HG03135 (cell line): ENCODE data around the gene ZBTB20.

Experiments
- ATAC-seq: cut with Tn5 transposase; IDR thresholded peaks from one replicate; pipeline ENCODE4 v1.9.1; 2021; ENCODE audit warnings: mild to moderate bottlenecking, moderate library complexity; ENCODE audit not compliant: unreplicated experiment

The ZBTB20 gene

DNA sequence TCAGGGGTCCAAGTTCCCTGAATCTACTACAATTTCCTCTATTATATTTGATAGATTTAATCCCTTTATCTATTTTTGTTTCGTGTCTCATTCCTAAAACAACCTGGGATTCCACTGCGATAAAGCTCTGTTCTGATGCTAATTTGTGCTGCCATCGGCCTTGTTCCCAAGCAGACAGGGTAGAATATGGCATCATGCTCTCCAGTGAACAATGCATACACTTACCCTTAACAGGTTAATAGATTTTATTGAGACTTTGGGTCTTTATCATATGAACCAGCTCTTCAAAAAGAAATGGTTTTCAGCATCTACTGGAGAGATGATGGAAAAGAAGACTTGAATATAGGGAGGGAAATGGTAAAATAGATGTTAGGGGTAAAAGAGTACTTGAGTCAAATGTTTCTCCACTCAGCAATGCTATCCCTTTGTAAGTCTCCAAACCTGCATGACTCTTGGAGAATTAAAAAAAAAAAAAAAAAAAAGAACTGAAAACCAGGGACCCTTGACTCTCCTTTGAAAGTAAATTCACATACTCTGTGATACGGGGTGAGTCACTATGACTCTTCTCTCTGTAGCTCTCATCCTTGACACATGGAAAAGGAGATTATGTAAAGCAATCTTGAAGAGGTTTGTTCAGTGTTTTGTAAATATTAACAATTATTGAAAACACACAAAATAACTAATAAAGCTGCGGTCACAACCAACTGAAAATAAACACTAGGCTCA lies 268.8 kb downstream of the ZBTB20 start:
- no peak for ATAC-seq

DNA sequence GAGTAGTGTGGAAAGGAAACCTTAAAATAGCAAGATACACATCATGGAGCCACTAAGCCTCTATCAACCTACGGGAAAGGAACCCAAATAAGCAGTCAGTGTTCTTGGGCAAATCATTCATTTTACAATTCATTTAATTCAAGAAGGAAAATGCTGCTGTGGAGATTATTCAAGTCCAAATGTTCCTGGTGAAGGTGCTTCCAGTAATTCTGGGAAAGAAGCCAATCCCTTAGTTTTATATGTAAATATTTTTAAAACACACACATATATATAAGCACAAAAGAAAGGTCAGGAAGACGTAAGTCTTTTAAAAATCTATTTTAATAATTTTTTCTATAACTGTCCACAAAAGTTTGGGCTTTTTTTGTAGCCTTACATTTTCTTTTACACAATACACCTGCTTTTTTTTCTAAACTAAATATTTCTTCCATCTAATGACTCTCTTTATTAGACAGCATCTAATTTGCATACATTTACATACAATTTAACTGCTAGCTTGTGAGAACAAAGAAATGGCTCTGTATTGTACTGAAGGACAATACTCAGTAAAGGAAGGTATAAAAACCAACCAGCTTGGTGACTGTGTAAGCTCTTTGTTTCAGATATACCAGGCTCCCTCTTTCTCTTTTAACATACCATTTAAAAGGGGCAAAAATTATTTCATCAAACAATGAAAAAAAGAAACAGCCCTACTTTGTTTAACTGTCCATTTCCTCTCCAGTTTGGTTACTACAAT lies 269.5 kb downstream of the ZBTB20 start:
- ATAC-seq: no peak

DNA sequence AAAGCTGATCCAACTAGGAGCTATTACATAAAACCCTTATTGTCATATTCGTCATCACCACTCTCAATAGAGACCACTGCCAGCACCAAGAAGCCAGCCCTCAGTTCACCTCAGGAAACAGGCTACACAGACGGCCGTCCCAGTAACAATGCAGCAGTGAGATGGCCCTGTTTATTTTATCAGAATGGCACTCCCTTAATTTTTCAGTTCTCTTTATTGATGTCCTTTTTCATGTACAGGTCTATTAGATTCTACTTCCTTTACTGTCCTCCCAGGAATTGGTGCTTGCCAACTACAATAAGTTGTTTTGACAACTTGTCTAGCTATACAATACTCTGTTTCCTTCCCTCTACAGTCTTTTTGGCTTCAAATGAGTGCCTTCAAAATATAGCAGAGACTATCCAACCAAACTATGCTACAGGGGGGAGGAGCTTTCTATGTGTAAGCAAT lies 272.5 kb downstream of the ZBTB20 start:
- no peak for ATAC-seq

DNA sequence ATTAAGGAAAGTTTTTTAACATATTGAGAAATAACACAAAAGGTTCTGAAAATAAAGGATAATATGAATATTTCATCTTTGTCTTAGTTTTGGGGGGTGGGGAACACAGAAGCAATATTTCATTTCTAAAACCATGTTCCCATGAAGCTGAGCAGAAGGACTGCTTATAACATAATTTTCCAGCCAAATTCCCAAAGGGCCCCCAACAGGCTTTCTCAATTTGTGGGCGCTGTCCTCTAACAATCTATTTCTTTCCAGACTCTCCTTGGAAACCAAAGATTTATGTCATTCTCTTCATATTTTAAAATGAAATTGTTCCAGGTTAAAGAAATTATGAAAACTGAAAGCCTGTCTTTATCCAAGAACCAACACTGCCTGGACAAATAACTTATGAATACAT lies 273.5 kb downstream of the ZBTB20 start:
- ATAC-seq: no peak

DNA sequence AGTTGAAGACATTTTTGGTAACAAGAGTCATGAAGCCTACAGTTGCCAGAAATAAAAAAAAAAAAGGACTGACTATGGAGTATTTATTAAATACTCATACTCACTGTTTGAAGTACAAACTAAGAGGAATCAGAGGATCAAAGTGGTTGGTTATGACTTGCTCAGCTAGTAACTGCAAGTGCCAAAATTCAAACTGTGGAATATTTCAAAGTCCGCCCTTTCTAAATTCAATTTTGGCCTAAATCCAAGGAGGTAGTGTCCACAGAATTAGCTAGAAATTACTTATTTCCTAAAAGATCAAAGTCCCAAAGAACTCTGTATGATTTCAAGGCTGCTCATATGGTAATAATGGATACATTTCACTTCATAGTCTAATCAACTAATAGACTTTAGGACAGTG lies 274.5 kb downstream of the ZBTB20 start:
- no peak for ATAC-seq

DNA sequence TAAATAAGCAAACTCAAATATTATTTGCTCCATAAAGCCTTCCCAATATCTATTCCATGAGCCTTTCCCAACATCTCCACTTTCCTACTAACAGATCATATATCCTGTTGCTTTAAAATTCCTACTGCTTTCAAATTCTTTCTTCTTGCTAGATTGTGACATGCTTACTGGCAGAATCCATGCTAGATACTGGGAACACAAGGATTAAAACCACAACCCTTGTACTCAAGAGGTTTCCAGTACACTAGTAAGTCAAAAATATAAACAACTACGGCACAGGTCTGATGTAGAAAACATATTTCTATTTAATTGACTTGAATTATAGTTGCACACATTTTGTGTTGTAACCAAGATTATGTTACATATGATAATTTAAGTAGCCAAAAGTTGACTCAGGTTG lies 275.0 kb downstream of the ZBTB20 start:
- ATAC-seq: no peak

DNA sequence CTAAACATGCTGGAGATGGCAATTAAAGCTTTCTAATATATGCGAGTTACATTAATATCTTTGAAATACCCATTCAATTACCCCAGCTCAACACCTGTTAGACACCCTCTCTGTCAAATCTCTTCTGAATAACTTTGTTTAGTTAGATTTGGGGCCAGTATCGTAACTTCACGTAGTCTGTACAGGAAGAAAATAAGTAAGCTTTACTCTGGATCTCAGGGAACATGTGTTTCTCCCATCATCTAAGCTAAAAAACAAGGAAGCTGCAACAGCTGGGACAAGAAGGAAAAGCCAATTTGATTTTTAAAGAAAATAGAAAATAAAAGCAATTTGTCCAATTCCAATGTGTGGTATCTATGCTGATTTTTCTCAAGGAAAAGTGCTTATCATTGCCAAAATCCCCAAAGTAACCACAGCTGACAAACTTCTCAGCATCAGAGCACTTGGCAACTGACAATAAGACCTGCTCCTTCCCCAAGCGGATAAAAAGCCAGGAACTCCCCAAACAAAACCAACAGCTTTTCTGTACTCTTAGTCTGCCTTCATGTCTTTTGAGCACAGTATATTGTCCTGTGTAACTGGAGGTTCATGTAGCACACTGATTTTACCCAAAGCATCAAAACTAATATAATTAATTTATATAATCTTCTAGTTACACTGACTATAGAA lies 279.1 kb downstream of the ZBTB20 start:
- no peak for ATAC-seq

DNA sequence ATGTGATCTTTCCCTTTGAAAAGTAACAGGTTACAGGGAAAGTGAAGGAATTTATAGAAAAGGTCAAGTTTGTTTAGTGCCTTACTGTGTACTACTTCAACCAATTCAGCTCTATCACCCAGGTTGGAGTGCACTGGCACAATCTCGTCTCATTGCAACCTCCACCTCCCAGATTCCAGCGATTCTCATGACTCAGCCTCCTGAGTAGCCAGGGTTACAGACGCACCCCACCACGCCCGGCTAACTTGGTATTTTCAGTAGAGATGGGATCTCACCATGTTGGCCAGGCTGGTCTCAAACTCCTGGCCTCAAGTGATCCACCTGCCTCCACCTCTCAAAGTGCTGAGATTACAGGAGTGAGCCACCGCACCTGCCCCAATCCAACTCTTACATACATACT lies 279.7 kb downstream of the ZBTB20 start:
- no peak for ATAC-seq

DNA sequence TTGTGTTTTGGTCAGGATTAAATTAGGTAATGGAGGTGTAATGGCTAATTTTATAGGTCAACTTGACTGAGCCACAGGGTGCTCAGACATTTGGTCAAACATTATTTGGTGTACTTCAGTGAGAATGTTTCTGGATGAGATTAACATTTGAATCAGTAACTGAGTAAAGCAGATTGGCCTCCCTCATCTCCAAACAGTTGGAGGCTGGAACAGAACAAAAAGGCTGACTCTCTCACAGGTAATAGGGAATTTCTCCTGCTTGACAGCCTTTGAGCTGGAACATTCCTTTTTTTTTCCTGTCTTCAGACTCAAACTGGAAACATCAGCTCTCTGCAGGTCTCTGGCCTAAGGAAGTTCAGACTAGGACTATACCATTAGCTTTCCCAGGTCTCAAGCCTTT lies 280.7 kb downstream of the ZBTB20 start:
- ATAC-seq: no peak

DNA sequence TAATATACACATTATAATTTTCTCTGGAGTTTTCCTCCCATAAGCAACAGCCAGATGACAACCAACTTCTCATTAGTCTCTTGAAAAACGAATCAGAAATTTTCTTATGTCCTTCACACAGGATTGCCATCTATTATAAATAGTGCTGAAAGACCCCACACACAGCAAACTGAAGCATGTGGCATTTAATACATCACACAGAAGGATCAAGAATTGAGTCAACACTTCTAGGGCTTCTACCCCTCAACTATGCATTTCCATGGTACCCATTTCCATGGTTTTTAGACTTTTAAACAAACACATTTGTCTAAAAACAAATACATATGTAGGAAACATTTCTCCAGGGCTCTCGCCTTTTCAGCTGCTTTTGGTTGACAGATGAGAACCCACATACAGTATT lies 282.1 kb downstream of the ZBTB20 start:
- no peak for ATAC-seq

DNA sequence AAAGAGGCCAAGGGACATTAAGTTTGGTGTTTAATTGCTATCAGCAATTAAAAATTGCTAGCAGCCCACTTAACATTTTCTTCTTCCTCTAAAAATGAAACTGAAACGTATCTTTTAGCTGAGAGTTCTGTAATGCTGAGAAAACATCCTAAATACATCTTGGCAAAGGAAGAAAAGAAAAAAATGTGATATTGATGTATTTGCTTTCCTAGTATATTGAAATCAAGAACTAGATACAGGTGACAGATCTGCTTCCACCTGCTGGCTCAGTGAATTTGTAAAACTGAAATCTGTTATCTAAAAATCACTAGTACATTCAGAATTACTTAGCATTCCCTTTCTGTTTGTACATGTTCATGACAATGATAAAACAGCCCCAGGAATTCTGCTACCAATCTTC lies 283.2 kb downstream of the ZBTB20 start:
- ATAC-seq: no peak

DNA sequence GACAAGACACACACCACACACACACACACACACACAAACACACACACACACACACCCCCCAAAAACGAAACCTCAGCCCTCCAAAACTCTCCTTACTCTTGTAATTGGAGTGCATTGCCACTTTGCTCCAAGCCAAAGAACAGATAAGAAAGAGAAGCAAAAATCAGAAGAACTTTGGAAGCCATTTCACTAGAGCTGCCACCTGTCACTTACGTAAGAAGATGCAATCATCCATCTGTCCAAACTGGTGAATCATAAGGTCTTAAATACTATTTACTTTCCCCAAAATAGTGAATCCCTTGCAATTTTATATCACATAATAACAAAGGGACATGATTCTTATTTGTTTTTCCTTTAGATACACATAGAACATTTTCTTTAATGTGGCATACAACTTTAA lies 285.4 kb downstream of the ZBTB20 start:
- ATAC-seq: no peak

DNA sequence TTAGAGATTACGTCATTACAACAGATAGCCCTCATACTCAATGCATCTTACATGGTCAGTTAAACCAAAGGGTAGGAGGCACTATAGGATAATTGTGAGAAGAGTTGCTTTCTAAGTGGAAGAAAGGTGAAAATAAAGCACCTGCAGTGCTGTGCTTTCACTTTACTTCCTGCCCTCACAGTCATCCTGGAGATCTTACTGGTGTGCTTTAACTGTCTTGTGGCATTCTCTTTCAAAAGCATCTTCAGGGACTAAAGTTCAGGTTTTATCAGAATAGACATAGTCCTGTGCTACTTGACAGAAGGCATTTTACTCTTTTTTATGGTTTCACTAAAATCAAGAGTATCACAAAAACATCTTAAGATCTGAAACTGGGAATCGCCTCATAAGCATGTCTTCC lies 286.6 kb downstream of the ZBTB20 start:
- ATAC-seq: no peak

DNA sequence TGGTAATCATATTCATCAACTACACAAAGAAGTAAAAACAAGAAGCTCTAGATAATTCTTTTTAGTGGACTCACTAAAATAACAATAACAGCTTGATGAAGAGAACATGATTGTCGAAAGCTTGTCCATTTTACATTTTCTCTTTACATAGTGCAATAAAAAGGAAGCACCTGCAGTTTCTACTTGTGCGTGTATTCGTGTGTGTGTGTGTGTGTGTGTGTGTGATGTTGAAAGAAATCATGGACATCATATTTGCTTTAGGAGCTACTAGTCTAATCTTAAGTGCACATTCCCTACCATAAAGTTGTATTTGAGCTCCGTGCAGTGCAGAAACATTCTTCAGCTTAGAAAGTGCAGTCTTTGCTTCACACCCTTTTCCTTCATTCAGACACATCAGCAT lies 288.8 kb downstream of the ZBTB20 start:
- no peak for ATAC-seq

DNA sequence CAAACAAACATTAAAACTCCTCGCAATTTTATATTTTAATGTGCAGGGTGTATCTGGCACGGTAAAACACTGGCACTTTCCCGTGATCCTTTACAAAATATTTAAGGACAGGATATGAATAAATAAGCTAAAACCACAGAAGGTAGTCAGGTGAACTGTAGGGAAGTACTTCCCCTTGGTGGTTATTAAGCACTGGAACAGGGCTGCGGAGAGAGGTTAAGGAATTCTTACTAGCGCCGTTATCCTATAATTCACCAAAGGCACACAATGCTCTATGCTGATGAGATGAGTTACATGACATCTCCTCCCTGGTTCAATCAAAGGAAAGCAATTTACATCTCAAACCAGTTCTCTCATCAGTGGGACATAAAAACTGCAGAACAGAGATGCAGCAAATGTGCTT lies 289.8 kb downstream of the ZBTB20 start:
- ATAC-seq: no peak

DNA sequence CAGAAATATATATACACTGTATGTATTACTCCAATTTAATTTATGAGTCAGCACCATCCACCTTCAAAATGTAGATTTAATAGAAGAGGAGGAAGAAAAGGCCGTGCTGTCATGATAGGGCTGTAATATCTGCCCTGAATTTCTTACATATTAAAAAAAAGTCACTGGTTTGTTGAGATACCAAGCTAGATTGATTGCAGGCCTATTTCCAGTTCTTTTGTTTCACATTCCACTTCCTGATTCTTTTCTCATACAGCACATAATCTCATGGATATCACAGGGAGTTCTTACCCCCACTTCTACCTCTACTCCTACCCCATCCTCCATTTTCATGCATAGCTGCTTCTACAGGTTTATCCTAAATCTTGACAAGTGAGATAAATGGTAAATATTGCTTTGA lies 290.3 kb downstream of the ZBTB20 start:
- ATAC-seq: no peak

DNA sequence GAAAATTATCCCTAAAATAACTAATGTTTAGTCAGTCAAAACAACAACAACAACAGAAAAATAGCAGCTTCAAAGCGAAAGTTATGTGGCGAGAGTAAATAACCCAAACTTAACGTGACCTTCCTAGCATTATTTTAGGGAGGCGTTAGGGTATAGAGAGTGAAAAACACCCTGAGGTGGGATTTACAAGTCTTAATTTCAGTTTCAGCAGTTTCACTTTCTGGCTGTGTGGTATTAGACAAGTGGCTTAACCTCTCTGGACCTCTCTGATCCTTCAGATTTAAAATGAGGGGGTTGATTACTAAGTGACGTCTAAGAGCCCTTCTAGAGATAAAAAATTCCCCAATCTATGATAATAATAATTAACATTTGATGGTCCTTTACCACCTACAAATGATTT lies 291.2 kb downstream of the ZBTB20 start:
- ATAC-seq: no peak

DNA sequence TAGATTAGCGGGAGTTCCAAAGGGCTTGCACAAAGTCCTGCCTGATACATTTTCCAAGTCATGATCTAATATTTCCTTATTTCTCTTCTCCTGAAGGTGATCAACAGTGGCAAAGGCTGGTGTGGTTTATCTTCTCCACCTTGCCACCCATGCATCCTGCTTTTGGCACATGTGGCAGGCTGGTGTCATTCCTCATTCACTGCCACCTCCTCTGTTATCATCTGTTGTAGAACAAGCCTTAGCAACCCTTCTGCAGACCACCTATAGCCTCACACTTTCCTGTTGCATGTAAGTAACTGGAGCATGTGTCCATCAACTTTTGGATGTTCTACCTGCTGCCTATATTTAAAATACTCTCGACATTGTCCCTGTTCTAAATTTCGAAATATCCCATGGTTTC lies 294.1 kb downstream of the ZBTB20 start:
- no peak for ATAC-seq

DNA sequence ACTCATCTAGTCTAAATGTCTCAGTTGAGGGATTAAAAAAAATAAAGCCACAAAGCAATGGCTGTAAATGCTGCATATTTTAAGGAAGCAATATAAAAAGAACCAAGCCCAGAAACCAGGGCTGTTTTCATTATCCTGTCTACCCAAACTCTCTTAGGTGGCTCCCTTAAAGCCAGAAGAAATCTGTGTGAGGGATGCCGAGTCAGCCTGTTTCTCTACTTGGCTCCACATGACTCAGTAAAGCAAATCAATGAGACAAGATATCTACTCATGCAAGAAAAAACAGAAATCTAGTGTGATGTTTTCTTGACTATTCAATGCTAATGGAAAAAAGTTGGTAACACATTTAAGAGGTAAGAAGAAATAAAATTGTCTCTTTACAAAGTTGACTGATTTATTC lies 296.2 kb downstream of the ZBTB20 start:
- ATAC-seq: no peak

DNA sequence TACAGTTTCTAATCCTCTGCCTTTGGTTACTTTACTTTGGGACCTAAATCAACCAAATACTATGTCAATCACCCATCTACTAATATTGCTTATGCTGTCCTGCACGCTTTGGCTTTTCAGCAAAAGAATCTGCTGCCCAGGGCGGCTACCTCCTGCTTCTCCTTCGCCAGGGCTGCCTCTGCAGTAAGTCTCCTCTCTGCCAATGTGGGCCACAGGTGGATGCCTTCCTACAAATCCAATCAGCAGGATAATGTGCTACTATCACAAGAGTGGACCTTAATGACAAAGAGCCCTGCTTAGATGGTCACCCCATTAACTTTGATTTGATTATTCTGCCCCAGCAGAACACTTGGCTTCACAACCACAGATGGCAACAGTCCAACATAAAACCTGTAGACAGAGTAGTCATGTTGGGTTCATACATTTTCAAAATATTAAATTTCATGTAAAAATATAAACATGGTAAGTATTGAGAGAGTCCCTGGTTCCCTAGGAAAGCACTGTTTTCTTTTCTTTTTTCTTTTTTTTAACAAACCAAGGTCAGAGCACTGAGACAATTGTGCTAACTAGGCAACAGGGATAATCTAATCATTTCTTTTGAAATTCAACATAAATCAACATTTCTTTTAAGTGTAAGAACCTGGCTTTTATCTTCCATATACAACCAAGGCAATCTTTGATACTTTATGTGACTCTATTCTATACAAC lies 298.3 kb downstream of the ZBTB20 start:
- ATAC-seq: no peak

DNA sequence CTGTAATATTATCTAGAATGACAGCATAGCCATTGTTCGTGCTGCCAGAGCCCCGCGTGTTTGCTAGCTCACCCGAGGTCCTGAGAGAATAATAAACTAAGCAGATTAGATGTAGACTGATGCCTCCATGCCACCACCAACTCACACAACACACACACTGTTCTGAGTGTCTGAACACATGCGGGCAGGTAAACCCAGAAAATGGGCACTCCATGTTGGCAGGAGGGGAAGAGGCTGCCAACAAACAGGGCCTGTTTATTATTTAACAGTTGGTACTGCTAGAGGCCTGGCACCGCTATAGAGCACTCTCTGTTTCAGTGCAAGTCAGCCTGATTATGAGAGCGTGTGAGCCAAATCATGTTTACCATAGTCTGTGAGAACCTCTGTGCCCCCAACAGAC lies 299.0 kb downstream of the ZBTB20 start:
- no peak for ATAC-seq
